ENCODE measurements around the gene WNT4.

WNT4 gene

GRCh38 chr1:22143065-22144033, at the start of gene WNT4:
Gene WNT4 (minus strand): TSS chr1:22143097. CDS start chr1:22142922, 175 bp downstream.
- peak; percentile 57 for DNase-seq (ENCODE audit: low read depth)

GRCh38 chr1:22190731-22191130, 47.8 kb upstream of the WNT4 start:
- DNase-seq (ENCODE audit: low read depth) = no peak

GRCh38 chr1:22190251-22190650, 47.4 kb upstream of the WNT4 start:
- no peak for DNase-seq (ENCODE audit: low read depth)

GRCh38 chr1:22189619-22190018, 46.7 kb upstream of the WNT4 start:
- DNase-seq (ENCODE audit: low read depth) = no peak

- DNase-seq (ENCODE audit: low read depth) = no peak
These were observed 46.0 kb upstream of the WNT4 start for GRCh38 chr1:22188914-22189313.

- no peak for DNase-seq (ENCODE audit: low read depth)
These were observed 45.5 kb upstream of the WNT4 start for GRCh38 chr1:22188436-22188835.

- DNase-seq (ENCODE audit: low read depth) = no peak
These were observed 43.4 kb upstream of the WNT4 start for GRCh38 chr1:22186311-22186710.

- no peak for DNase-seq (ENCODE audit: low read depth)
These were observed 42.2 kb upstream of the WNT4 start for GRCh38 chr1:22184892-22185612.

GRCh38 chr1:22184454-22184853, 41.6 kb upstream of the WNT4 start:
- no peak for DNase-seq (ENCODE audit: low read depth)

- no peak for DNase-seq (ENCODE audit: low read depth)
These were observed 39.8 kb upstream of the WNT4 start for GRCh38 chr1:22182715-22183114.

GRCh38 chr1:22179197-22179803, 36.4 kb upstream of the WNT4 start:
- no peak for DNase-seq (ENCODE audit: low read depth)

- no peak for DNase-seq (ENCODE audit: low read depth)
These were observed 34.6 kb upstream of the WNT4 start for GRCh38 chr1:22177354-22178003.

- no peak for DNase-seq (ENCODE audit: low read depth)
These were observed 33.4 kb upstream of the WNT4 start for GRCh38 chr1:22176258-22176657.

- no peak for DNase-seq (ENCODE audit: low read depth)
These were observed 31.7 kb upstream of the WNT4 start for GRCh38 chr1:22174446-22175220.

GRCh38 chr1:22171951-22172715, 29.2 kb upstream of the WNT4 start:
- DNase-seq (ENCODE audit: low read depth) = no peak

- DNase-seq (ENCODE audit: low read depth) = no peak
These were observed 26.9 kb upstream of the WNT4 start for GRCh38 chr1:22169816-22170215.

GRCh38 chr1:22168412-22168973, 25.6 kb upstream of the WNT4 start:
- no peak for DNase-seq (ENCODE audit: low read depth)

- DNase-seq (ENCODE audit: low read depth) = no peak
These were observed 23.5 kb upstream of the WNT4 start for GRCh38 chr1:22166439-22166838.

- DNase-seq (ENCODE audit: low read depth) = no peak
These were observed 22.2 kb upstream of the WNT4 start for GRCh38 chr1:22164841-22165808.
